ENCODE measurements around the gene ARID1B.

ARID1B gene

GRCh38 chr6:156883497-156884252, 106.5 kb downstream of the ARID1B start:
- DNase-seq = no peak

- DNase-seq = no peak
Measured at GRCh38 chr6:156884306-156884705, 107.1 kb downstream of the ARID1B start.

- no peak for DNase-seq
Measured at GRCh38 chr6:156885562-156885961, 108.4 kb downstream of the ARID1B start.

- no peak for DNase-seq
Measured at GRCh38 chr6:156886409-156886808, 109.2 kb downstream of the ARID1B start.

GRCh38 chr6:156887623-156888269, 110.6 kb downstream of the ARID1B start:
- no peak for DNase-seq

- DNase-seq = no peak
Measured at GRCh38 chr6:156889469-156889868, 112.3 kb downstream of the ARID1B start.

- DNase-seq = no peak
Measured at GRCh38 chr6:156889986-156890385, 112.8 kb downstream of the ARID1B start.

GRCh38 chr6:156890627-156891314, 113.6 kb downstream of the ARID1B start:
- no peak for DNase-seq

GRCh38 chr6:156897907-156898531, 120.8 kb downstream of the ARID1B start:
- DNase-seq = no peak

GRCh38 chr6:156899071-156899470, 121.9 kb downstream of the ARID1B start:
- DNase-seq = no peak

GRCh38 chr6:156899532-156900135, 122.5 kb downstream of the ARID1B start:
- DNase-seq = no peak

GRCh38 chr6:156900292-156900691, 123.1 kb downstream of the ARID1B start:
- DNase-seq = no peak

- DNase-seq = no peak
Measured at GRCh38 chr6:156901309-156902019, 124.3 kb downstream of the ARID1B start.

GRCh38 chr6:156902782-156903181, 125.6 kb downstream of the ARID1B start:
- no peak for DNase-seq

GRCh38 chr6:156904176-156904967, 127.2 kb downstream of the ARID1B start:
- no peak for DNase-seq

- no peak for DNase-seq
Measured at GRCh38 chr6:156905801-156906200, 128.6 kb downstream of the ARID1B start.

- DNase-seq = no peak
Measured at GRCh38 chr6:156906451-156906850, 129.3 kb downstream of the ARID1B start.

- no peak for DNase-seq
Measured at GRCh38 chr6:156909212-156910010, 132.2 kb downstream of the ARID1B start.

GRCh38 chr6:156910011-156910334, 132.8 kb downstream of the ARID1B start:
- no peak for DNase-seq

- no peak for DNase-seq
Measured at GRCh38 chr6:156910938-156911337, 133.8 kb downstream of the ARID1B start.

- no peak for DNase-seq
Measured at GRCh38 chr6:156911581-156911980, 134.4 kb downstream of the ARID1B start.

All from NCI-H1048 (cell line).